GM19397 (cell line): ENCODE data around the gene PCDHA9.

ENCODE experiments used
- ATAC-seq: cut with Tn5 transposase; IDR thresholded peaks from one replicate; pipeline ENCODE4 v1.9.1; 2021; ENCODE audit warnings: mild to moderate bottlenecking, moderate library complexity; ENCODE audit not compliant: unreplicated experiment

PCDHA9 gene

GRCh38 chr5:140877262-140877581, 29.0 kb downstream of the PCDHA9 start:
- no peak for ATAC-seq

DNA sequence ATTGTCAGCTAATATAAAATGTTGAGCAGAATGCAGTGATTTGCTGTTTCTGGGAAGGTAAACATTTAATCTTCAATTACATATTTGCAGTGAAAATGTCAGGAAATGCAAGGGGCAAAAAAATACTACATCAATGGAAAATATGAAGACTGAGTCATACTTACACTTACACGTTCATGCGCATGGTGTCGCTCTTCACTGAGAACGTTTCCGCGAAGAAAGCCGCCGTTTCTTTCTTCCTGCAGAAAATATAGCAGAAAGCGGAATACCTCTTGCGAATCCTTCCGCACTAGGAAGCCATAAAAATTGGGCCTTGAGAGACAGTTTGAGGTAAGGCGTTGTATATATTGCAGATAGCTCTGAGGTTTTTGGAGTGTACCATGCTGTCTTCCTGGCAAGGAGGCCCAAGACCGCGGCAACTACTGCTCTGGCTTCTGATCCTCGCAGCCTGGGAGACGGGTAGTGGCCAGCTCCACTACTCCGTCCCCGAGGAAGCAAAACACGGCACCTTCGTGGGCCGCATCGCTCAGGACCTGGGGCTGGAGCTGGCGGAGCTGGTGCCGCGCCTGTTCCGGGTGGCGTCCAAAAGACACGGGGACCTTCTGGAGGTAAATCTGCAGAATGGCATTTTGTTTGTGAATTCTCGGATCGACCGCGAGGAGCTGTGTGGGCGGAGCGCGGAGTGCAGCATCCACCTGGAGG, 33.9 kb downstream of the PCDHA9 start, which contains the start of gene PCDHA13:
Gene PCDHA13, plus strand, starts transcription at position 236 of the 702 bp plus-strand sequence. Its CDS starts 145 bp downstream, at position 381.
- ATAC-seq: no peak

- ATAC-seq: no peak
These were observed 34.4 kb downstream of the PCDHA9 start for GRCh38 chr5:140882591-140882899.

DNA sequence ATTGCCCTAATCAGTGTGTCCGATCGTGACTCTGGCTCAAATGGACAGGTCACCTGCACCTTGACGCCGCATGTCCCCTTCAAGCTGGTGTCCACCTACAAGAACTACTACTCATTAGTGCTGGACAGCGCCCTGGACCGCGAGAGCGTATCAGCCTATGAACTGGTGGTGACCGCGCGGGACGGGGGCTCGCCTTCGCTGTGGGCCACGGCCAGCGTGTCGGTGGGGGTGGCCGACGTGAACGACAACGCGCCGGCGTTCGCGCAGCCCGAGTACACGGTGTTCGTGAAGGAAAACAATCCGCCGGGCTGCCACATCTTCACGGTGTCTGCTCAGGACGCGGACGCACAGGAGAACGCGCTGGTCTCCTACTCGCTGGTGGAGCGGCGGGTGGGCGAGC, 35.2 kb downstream of the PCDHA9 start:
- no peak for ATAC-seq

DNA sequence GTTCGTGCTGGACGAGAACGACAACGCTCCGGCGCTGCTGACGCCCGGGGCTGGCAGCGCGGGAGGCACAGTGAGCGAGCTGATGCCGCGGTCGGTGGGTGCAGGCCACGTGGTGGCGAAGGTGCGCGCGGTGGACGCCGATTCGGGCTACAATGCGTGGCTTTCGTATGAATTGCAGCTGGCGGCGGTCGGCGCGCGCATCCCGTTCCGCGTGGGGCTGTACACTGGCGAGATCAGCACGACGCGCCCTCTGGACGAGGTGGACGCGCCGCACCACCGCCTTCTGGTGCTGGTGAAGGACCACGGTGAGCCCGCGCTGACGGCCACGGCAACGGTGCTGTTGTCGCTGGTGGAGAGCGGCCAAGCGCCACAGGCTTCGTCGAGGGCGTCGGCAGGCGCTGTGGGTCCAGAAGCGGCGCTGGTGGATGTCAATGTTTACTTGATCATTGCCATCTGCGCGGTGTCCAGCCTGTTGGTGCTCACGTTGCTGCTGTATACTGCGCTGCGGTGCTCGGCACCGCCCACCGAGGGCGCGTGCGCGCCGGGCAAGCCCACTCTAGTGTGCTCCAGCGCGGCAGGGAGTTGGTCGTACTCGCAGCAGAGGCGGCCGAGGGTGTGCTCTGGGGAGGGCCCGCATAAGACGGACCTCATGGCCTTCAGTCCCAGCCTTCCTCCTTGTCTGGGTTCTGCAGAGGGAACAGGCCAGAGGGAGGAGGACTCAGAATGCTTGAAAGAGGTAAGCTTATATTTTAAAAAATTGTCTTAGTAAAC, 35.9 kb downstream of the PCDHA9 start:
- ATAC-seq: no peak
